OCI-LY7 (cell line): ENCODE results near the gene KIF9. TPM values are rescaled to one million over a fixed set of nuclear protein-coding genes. Genes with fewer than 3 reads are reported as not detected.
"Not testable (repeated sequence)": the region's sequence is repeated elsewhere in the genome, so short reads cannot be mapped to it uniquely, and the experiment has no call there.

Source experiments
- BruUV-seq: library from RNA; stranded (reverse); fragments of 400-500 nt; replicated peaks from 2 replicates; lab custom pipeline; 2021; lab: Mats Ljungman, UMichigan
- CTCF ChIA-PET: fragments of 300-600 bp; sonication (Branson Sonifier 250); formaldehyde crosslinking; loops from one replicate; lab custom pipeline; 2022; ENCODE audit warnings: antibody characterized with exemption; ENCODE audit not compliant: unreplicated experiment; lab: Charles Lee
- POLR2A ChIA-PET: fragments of 300-600 bp; sonication (Branson Sonifier 250); formaldehyde crosslinking; loops from one replicate; lab custom pipeline; 2022; ENCODE audit warnings: antibody characterized with exemption; lab: Charles Lee
- DNase-seq: peaks from one replicate; pipeline ENCODE4 v3.0.0-alpha.2; 2015; ENCODE audit warnings: low spot score
- H2AFZ ChIP-seq: fragments of 200-600 bp; sonication (generic), shearing (Covaris generic); 2 replicates; pipeline ENCODE4 v1.6.1; 2014; ENCODE audit warnings: mild to moderate bottlenecking, antibody characterized with exemption, low read length, moderate library complexity
- H3K27ac ChIP-seq: fragments of 200-600 bp; sonication (generic); 2 replicates; pipeline ENCODE4 v1.5.1; 2014; ENCODE audit warnings: mixed run types, low read depth, mild to moderate bottlenecking, moderate library complexity, low read length, inconsistent platforms; ENCODE audit not compliant: poor library complexity, severe bottlenecking
- H3K36me3 ChIP-seq: fragments of 200-600 bp; sonication (generic); 2 replicates; pipeline ENCODE4 v1.6.1; 2014; ENCODE audit warnings: mild to moderate bottlenecking, antibody characterized with exemption, low read length, moderate library complexity, mixed read lengths; ENCODE audit not compliant: insufficient read depth
- H3K4me1 ChIP-seq: fragments of 200-600 bp; sonication (generic); 2 replicates; pipeline ENCODE4 v1.5.1; 2014; ENCODE audit warnings: mild to moderate bottlenecking, low read length; ENCODE audit not compliant: insufficient read depth, poor library complexity, severe bottlenecking
- H3K4me2 ChIP-seq: fragments of 200-600 bp; sonication (generic); 2 replicates; pipeline ENCODE4 v1.6.1; 2014; ENCODE audit warnings: mild to moderate bottlenecking, low read length
- H3K4me3 ChIP-seq: fragments of 200-600 bp; sonication (generic); 2 replicates; pipeline ENCODE4 v1.5.1; 2014; ENCODE audit warnings: mild to moderate bottlenecking, low read depth, low read length; ENCODE audit not compliant: poor library complexity, severe bottlenecking
- H3K79me2 ChIP-seq: fragments of 200-600 bp; sonication (generic); 2 replicates; pipeline ENCODE4 v1.6.1; 2016; ENCODE audit warnings: low read depth, mild to moderate bottlenecking, low read length, moderate library complexity, mixed read lengths; ENCODE audit not compliant: insufficient read depth
- H3K9me2 ChIP-seq: fragments of 200-600 bp; sonication (generic); 2 replicates; pipeline ENCODE4 v1.6.1; 2016; ENCODE audit warnings: mild to moderate bottlenecking, low read length, mixed read lengths; ENCODE audit not compliant: insufficient read depth
- H3K9me3 ChIP-seq: fragments of 200-600 bp; sonication (generic); 2 replicates; pipeline ENCODE4 v1.6.1; 2014; ENCODE audit warnings: mild to moderate bottlenecking, mixed run types, low read length, mixed read lengths
- H4K20me1 ChIP-seq: fragments of 200-600 bp; sonication (generic); 2 replicates; pipeline ENCODE4 v1.6.1; 2014; ENCODE audit warnings: mild to moderate bottlenecking, antibody characterized with exemption, low read length, moderate library complexity, mixed read lengths; ENCODE audit not compliant: insufficient read depth
- CTCF ChIP-seq: fragments of 200-600 bp; sonication (generic); conservative IDR thresholded peaks from 2 replicates; pipeline ENCODE4 v1.5.1; 2014; ENCODE audit warnings: mild to moderate bottlenecking, antibody characterized with exemption, low read length, moderate library complexity, mixed read lengths
- EZH2phosphoT487 ChIP-seq: fragments of 200-600 bp; sonication (generic); IDR thresholded peaks from 2 replicates; pipeline ENCODE4 v1.6.1; 2018; ENCODE audit warnings: low read depth, borderline replicate concordance, mild to moderate bottlenecking, mixed run types, antibody characterized with exemption, low read length, moderate library complexity, mixed read lengths
- intact Hi-C: fragments of 100-400 bp; cut with micrococcal nuclease; formaldehyde crosslinking; loops from one replicate; pipeline ENCODE4 v1.10.0; 2022; ENCODE audit not compliant: unreplicated experiment
- small RNA-seq: library from RNA; depleted of rRNA; stranded (forward); fragments of <200 nt; gene quantifications from one replicate; pipeline ENCODE3, GENCODE V24; 2014
- total RNA-seq, 2 experiments: library from RNA; depleted of rRNA in 1 of 2; stranded (reverse); fragments of >200 nt in 1 of 2; shearing (Covaris generic) in 1 of 2; gene quantifications; 2 replicates each; pipeline ENCODE4 v1.2.3, GENCODE V29; 2014 to 2022

Gene KIF9
- total RNA-seq, 2 experiments from 2014 or later = 11.0 to 11.7 TPM

- Histone ChIP-seq H3K79me2 (no peaks in the 10 kb centered on the region), H3K9me3 (no peaks in the 10 kb centered on the region), H4K20me1 (no peaks in the 10 kb centered on the region), H3K36me3 (peaks cover 7% of the 10 kb centered on the region; the same call in 1 of the 2 replicates), H2AFZ (no peak overlapping the region), H3K4me1 (peaks cover 8% of the 10 kb centered on the region), H3K27ac (no peak overlapping the region), H3K4me3 (no peak overlapping the region), H3K4me2 (no peak overlapping the region), H3K9me2 (no peaks in the 10 kb centered on the region)
- CTCF ChIA-PET = no interaction called here
- no peak for DNase-seq
- intact Hi-C loops = no loop called here
- POLR2A ChIA-PET = interaction anchor here (1.0 kb wide), 1 partner anchor 9 kb away, joined by 3 read pairs; no protein-coding TSS in a partner anchor
- TF ChIP-seq EZH2phosphoT487 = no peak
- TF ChIP-seq CTCF = no peak
- BruUV-seq = no TSS peak
Observed at GRCh38 chr3:47186285-47186684, 96.3 kb downstream of the KIF9 start.

- Histone ChIP-seq H3K4me1 (peaks cover 15% of the 10 kb centered on the region), H3K36me3 (peaks cover 27% of the 10 kb centered on the region)
- DNase-seq, BruUV-seq, CTCF ChIA-PET, H3K27ac ChIP-seq, H3K9me3 ChIP-seq, H4K20me1 ChIP-seq, H2AFZ ChIP-seq, H3K4me3 ChIP-seq, H3K4me2 ChIP-seq, H3K9me2 ChIP-seq, H3K79me2 ChIP-seq, intact Hi-C loops: not testable (repeated sequence)
- POLR2A ChIA-PET = interaction anchor here (0.6 to 0.9 kb wide), 2 partner anchors 44 to 110 kb away, joined by 3 read pairs; no protein-coding TSS in a partner anchor
Observed at GRCh38 chr3:47181685-47182084, 100.9 kb downstream of the KIF9 start.

- H3K4me3 ChIP-seq, H3K79me2 ChIP-seq, BruUV-seq, H3K27ac ChIP-seq, DNase-seq, CTCF ChIA-PET, H3K9me3 ChIP-seq, intact Hi-C loops, H3K9me2 ChIP-seq, H3K4me2 ChIP-seq, H4K20me1 ChIP-seq, H2AFZ ChIP-seq: not testable (repeated sequence)
- Histone ChIP-seq H3K36me3 (peaks cover 27% of the 10 kb centered on the region), H3K4me1 (peaks cover 32% of the 10 kb centered on the region)
- POLR2A ChIA-PET = interaction anchor here (0.6 to 1.4 kb wide), 2 partner anchors 10 to 904 kb away, joined by 3 to 8 read pairs; no protein-coding TSS in a partner anchor
Observed at GRCh38 chr3:47180011-47180410, 102.6 kb downstream of the KIF9 start.

Small RNAs within 50 kb of the gene (small RNA-seq; reads per million reads assigned to genes)
- 2.1 reads per million, percentile 78 among the genes with 10 or more reads in this experiment for gene SNORD13P3

Other genes starting within 250 kb of the KIF9 start
- 55.7 and 62.7 TPM in 2 replicates for gene SETD2, start 118.7 kb downstream of the KIF9 start, total RNA-seq (2014; rRNA removed; shearing (Covaris generic))
- 74.5 and 79.3 TPM in 2 replicates for gene SETD2, start 118.7 kb downstream of the KIF9 start, total RNA-seq (2022)
- 11.8 and 13.1 TPM in 2 replicates for gene KLHL18, start 145 bp upstream of the KIF9 start, total RNA-seq (2014; rRNA removed; shearing (Covaris generic))
- gene KLHL18, start 145 bp upstream of the KIF9 start, total RNA-seq (2022) = 28.6 and 35.2 TPM in 2 replicates
- gene PTPN23, start 98.2 kb upstream of the KIF9 start, total RNA-seq (2014; rRNA removed; shearing (Covaris generic)) = 13.6 and 15.5 TPM in 2 replicates
- gene PTPN23, start 98.2 kb upstream of the KIF9 start, total RNA-seq (2022) = 40.0 and 41.1 TPM in 2 replicates
- 49.6 and 63.7 TPM in 2 replicates for gene SCAP, start 193.1 kb upstream of the KIF9 start, total RNA-seq (2014; rRNA removed; shearing (Covaris generic))
- gene SCAP, start 193.1 kb upstream of the KIF9 start, total RNA-seq (2022) = 69.4 and 70.5 TPM in 2 replicates
- gene ELP6, start 230.9 kb upstream of the KIF9 start, total RNA-seq (2014; rRNA removed; shearing (Covaris generic)) = 79.3 and 91.5 TPM in 2 replicates
- 84.6 and 92.5 TPM in 2 replicates for gene ELP6, start 230.9 kb upstream of the KIF9 start, total RNA-seq (2022)